Type B pancreatic cell (in vitro differentiated cells): ENCODE data around the gene PDE8B. TPM values are rescaled to one million over a fixed set of nuclear protein-coding genes. Genes with fewer than 3 reads are reported as not detected.

Experiments used
- DNase-seq: peaks from one replicate; pipeline ENCODE4 v3.0.0; 2021; ENCODE audit warnings: mixed read lengths; ENCODE audit not compliant: unreplicated experiment; ENCODE audit errors: extremely low spot score
- H3K27ac Mint-ChIP-seq: 2 replicates; pipeline ENCODE4 v1.8.0; 2021; ENCODE audit warnings: mild to moderate bottlenecking, mixed read lengths
- H3K27me3 Mint-ChIP-seq: 2 replicates; pipeline ENCODE4 v1.8.0; 2021; ENCODE audit warnings: mixed read lengths
- H3K36me3 Mint-ChIP-seq: 2 replicates; pipeline ENCODE4 v1.8.0; 2021; ENCODE audit warnings: mixed read lengths
- H3K4me1 Mint-ChIP-seq: one replicate; pipeline ENCODE4 v1.8.0; 2021; ENCODE audit warnings: mixed read lengths; ENCODE audit not compliant: unreplicated experiment
- H3K4me3 Mint-ChIP-seq: 2 replicates; pipeline ENCODE4 v1.8.0; 2021; ENCODE audit warnings: mild to moderate bottlenecking, mixed read lengths
- H3K9me3 Mint-ChIP-seq: 2 replicates; pipeline ENCODE4 v1.8.0; 2021; ENCODE audit warnings: mixed read lengths
- CTCF ChIP-seq: fragments of 200-600 bp; sonication (generic); conservative IDR thresholded peaks from 2 replicates; pipeline ENCODE4 v1.5.0; 2021; ENCODE audit warnings: antibody characterized with exemption, mild to moderate bottlenecking
- total RNA-seq: library from RNA; stranded (reverse); gene quantifications from 2 replicates; pipeline ENCODE4 v1.2.1, GENCODE V29; 2021; ENCODE audit warnings: low replicate concordance

The PDE8B gene
- total RNA-seq, 1 donor from 2014 or later, result 16.7 TPM

DNA sequence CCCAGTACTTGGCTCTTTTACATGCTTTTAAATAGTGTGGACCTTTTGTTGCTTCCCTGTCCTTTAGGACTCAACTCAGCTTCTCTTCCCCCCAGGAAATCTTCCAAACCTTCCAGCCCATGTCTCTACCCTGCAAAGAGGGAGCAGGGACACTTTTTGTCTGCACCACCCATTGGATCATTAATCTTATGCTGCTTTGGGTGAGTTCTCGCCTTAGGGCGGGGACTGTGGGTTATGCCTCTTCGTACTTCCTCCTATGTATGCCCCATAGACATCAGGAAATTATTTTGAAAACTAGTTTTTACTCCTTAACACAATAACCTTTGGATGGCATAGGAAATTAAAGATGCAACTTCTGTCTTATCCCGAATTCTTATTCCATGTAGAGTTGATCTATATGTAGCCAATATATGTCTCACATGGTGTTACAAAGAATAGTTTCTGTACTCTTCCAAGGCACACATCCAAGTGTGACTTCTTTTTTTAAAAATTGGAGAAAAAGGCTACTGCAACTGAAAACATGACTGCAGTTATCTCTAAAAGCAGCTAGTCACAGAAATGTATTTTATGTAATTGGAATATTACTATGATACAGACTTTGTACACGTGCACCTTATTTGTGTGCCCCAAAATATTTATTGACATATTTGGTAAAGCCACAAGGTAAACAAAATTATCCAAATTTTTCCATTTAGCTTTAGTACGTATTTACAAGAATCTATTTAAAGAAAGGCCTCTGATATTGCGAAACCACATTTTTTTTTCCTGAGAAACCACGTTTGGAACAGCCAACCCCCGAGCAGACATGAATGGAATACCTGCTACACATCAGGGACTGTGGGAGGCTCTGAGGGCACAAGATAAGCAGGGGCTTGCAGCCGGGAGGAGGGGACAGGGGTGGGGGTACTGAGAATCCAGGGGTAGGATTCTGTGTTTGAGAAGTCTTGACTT lies 148.1 kb downstream of the PDE8B start:
- H3K9me3 Mint-ChIP-seq, result no peaks in the 10 kb centered on the region
- H3K27ac Mint-ChIP-seq, result peak overlapping the region; percentile 72
- H3K4me3 Mint-ChIP-seq, result peak overlapping the region; percentile 27
- peaks cover 12% of the 10 kb centered on the region for H3K4me1 Mint-ChIP-seq
- DNase-seq, result no peak
- H3K27me3 Mint-ChIP-seq, result no peaks in the 10 kb centered on the region
- no peak for TF ChIP-seq CTCF
- peaks cover 16% of the 10 kb centered on the region for H3K36me3 Mint-ChIP-seq

DNA sequence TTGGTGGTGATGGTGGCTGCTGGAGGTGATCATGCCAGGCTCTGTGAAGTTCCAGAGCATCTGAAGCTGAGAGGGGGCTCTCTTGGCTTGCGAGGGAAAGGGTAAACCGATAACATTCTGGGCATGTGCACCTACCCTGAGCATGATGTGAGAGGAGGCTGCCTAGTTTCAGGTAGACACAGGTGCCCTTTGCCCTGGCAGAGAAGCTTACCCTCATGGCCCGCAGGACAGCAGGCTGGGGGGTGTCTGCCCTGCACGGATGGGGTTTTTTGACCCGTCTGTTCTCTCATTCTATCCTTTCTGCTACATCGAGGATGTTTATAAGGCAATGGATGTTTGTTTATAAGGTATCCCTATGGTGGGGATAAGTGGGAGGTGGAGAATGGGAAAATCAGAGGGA lies 148.8 kb downstream of the PDE8B start:
- no peak for TF ChIP-seq CTCF
- Mint-ChIP-seq H3K27ac (peak overlapping the region; percentile 72), H3K27me3 (no peaks in the 10 kb centered on the region), H3K36me3 (peaks cover 12% of the 10 kb centered on the region), H3K4me3 (no peak overlapping the region), H3K9me3 (no peaks in the 10 kb centered on the region), H3K4me1 (peaks cover 12% of the 10 kb centered on the region)
- no peak for DNase-seq

DNA sequence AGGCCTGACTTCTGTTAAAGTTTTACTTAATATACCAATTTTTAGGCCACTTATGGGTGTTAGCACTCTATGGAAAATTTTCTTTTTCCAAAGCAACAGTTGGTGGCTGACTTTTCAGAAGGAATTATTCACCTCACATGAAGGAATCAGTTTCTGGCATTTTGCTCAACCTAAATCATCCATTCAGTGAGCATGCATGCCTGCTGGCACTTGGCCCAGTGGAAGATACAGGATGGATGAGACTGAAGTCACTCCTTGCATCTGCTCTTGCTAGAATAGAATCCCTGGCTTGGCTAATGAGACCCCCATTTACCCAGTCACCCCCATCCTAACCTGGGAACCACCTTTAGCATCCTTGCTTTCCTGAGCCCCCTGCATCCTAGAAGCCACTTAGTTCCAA lies 149.9 kb downstream of the PDE8B start:
- no peaks in the 10 kb centered on the region for H3K9me3 Mint-ChIP-seq
- TF ChIP-seq CTCF, result no peak
- H3K4me1 Mint-ChIP-seq, result peaks cover 12% of the 10 kb centered on the region
- H3K36me3 Mint-ChIP-seq, result peaks cover 12% of the 10 kb centered on the region
- H3K27ac Mint-ChIP-seq, result no peak overlapping the region
- H3K27me3 Mint-ChIP-seq, result no peaks in the 10 kb centered on the region
- no peak for DNase-seq
- H3K4me3 Mint-ChIP-seq, result no peak overlapping the region

DNA sequence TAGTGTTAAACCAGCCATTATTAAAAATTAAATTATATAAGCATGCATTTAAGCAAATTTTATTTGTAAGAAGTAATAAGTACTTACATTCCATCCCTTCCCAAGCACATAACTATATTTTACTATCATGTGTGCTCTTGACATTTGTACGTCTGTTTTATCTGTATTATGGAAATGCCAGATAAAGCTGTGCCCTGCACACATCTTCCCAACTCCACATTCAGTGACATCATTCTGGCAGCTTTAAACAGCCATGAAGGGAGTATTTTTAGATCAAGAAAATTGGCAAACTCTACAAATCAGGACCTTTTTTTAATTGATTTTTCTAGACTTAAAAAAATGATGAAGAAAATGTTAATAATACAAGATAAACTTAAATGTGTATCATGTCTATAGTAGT lies 150.5 kb downstream of the PDE8B start:
- H3K27me3 Mint-ChIP-seq, result no peaks in the 10 kb centered on the region
- H3K9me3 Mint-ChIP-seq, result no peaks in the 10 kb centered on the region
- H3K4me3 Mint-ChIP-seq, result no peak overlapping the region
- H3K36me3 Mint-ChIP-seq, result peaks cover 12% of the 10 kb centered on the region
- no peak for TF ChIP-seq CTCF
- no peak for DNase-seq
- H3K27ac Mint-ChIP-seq, result no peak overlapping the region
- H3K4me1 Mint-ChIP-seq, result peaks cover 12% of the 10 kb centered on the region

- DNase-seq, result no peak
- TF ChIP-seq CTCF, result peak; percentile 47
- Mint-ChIP-seq H3K9me3 (no peaks in the 10 kb centered on the region), H3K4me3 (no peak overlapping the region), H3K36me3 (peaks cover 13% of the 10 kb centered on the region), H3K27me3 (no peaks in the 10 kb centered on the region), H3K27ac (no peak overlapping the region), H3K4me1 (no peaks in the 10 kb centered on the region)
These were observed 156.4 kb downstream of the PDE8B start for GRCh38 chr5:77366717-77367500.
